ENCODE results near the gene APOC3.

The APOC3 gene

DNA sequence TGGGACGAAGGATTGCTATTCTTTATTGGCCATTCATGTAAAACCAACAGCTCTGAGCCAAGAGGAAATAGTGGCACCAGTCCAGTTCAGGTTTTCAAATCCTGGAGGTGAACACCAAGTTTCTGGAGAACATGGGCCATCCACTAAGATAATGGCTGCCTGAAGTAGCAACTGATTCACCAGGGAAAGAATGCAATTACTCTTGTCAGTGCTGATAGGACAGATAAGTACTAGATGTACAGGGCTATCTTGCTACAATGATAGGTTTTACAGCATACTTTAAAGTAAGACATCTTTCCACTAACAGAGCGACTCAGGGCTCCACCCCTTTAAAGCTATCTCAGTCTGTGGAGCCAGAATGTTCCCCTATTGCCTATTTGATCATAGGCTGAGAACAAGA is 44.5 kb downstream of the APOC3 start:
- DNase-seq (ENCODE audit: low read depth) = no peak

GRCh38 chr11:116875194-116875593 is 45.5 kb downstream of the APOC3 start:
- no peak for DNase-seq (ENCODE audit: low read depth)

- DNase-seq (ENCODE audit: low read depth) = no peak
These were observed 46.9 kb downstream of the APOC3 start for GRCh38 chr11:116876656-116877055.

DNA sequence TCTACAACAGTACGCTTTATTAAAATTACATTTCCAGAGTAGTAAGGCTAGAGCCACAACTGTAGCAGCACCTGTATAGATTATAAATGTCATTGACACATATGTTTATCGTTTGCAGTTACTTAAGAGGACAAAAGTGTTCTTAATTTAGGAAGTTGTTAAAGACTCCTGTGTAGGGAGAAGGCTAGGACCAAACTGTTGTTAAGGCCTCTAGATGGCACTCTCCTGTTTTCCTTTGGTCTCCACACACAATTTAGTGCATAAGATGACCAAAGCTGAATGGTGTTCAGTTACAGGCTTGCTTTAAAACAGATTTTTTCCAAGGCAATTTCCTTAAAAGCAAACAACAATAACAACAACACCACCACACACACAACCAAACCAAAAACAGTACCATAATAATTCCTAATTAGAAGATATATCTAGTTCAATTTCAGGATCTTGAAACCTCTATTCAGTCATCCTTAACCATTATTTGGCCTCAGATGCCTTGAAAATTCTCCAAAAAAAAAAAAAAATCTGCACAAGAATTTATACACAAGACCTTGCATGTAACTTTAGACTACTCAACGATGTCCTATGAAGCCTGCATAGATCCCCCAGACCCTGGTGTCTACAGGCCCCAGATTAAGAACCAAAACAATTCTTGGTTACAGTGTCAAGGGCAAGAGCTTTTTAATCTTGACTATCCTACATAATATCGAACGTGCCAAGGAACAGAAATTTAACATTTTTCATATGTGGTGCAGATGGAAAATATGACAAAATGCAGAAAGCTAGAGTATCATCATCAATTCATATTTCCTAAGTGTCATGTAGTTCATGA is 50.3 kb downstream of the APOC3 start:
- DNase-seq (ENCODE audit: low read depth) = no peak

DNA sequence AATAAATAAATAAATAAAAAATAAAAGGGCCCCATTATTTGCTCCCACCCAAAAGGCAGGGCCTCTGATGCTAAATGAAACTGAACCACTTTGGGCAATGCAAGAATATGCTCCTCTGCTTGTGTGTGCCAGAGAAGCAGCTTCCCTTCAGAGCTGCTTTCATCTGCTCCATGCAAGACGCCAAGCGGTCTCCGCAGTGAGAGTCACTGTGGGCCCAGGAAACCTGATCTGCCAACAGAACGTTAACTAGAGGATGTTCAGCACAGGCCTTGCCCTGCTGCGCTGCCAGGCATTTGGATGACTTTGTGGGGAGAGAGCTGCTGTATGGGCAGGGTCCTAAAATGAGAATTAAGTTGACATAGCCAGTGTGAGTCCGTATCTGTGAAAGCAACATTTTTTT is 51.4 kb downstream of the APOC3 start:
- no peak for DNase-seq (ENCODE audit: low read depth)

- DNase-seq (ENCODE audit: low read depth) = no peak
These were observed 52.7 kb downstream of the APOC3 start for GRCh38 chr11:116882386-116882785.
